ENCODE measurements around the gene ZBTB33.

Gene ZBTB33

GRCh38 chrX:120306630-120307029, 56.0 kb downstream of the ZBTB33 start:
- Histone ChIP-seq H3K4me1 (ENCODE audit: control insufficient read depth, insufficient read depth, low read length) (peaks cover 14% of the 10 kb centered on the region), H3K27me3 (ENCODE audit: control insufficient read depth in 1 of 2, insufficient read depth in 2 of 2, low read length in 2 of 2) (peaks cover 33 to 38% of the 10 kb centered on the region in 2 donors), H3K9ac (ENCODE audit: low read length in 2 of 2) (no peak overlapping the region), H3K4me3 (ENCODE audit: low read length in 2 of 2) (no peak overlapping the region), H3K27ac (ENCODE audit: low read length) (no peak overlapping the region), H3K36me3 (ENCODE audit: control insufficient read depth in 2 of 2, insufficient read depth in 2 of 2, low read length in 2 of 2) (no peaks in the 10 kb centered on the region), H3K9me3 (ENCODE audit: control insufficient read depth in 2 of 2, low read length in 2 of 2) (no peaks in the 10 kb centered on the region)
